OCI-LY1 (cell line): ENCODE measurements around the gene PLXNA2.

Experiments
- H2AFZ ChIP-seq: fragments of 200-600 bp; sonication (generic), shearing (Covaris generic); 2 replicates; pipeline ENCODE4 v1.6.0; 2014; ENCODE audit warnings: antibody characterized with exemption, mild to moderate bottlenecking, low read length
- H3F3A ChIP-seq: fragments of 200-600 bp; sonication (generic), shearing (Covaris generic); 2 replicates; pipeline ENCODE4 v1.6.0; 2014; ENCODE audit warnings: mild to moderate bottlenecking, antibody characterized with exemption, low read length, moderate library complexity; ENCODE audit not compliant: insufficient read depth
- H3K27ac ChIP-seq: fragments of 200-600 bp; sonication (generic); 2 replicates; pipeline ENCODE4 v1.5.1; 2014; ENCODE audit warnings: low read length, mixed run types, mild to moderate bottlenecking, low read depth; ENCODE audit not compliant: poor library complexity, severe bottlenecking
- H3K27me3 ChIP-seq: fragments of 200-600 bp; sonication (generic); 2 replicates; pipeline ENCODE4 v1.6.0; 2014; ENCODE audit warnings: antibody characterized with exemption, mild to moderate bottlenecking, low read length, moderate library complexity; ENCODE audit not compliant: insufficient read depth
- H3K36me3 ChIP-seq: fragments of 200-600 bp; sonication (generic); 2 replicates; pipeline ENCODE4 v1.6.1; 2014; ENCODE audit warnings: mild to moderate bottlenecking, antibody characterized with exemption, low read length, moderate library complexity, mixed read lengths; ENCODE audit not compliant: insufficient read depth
- H3K4me1 ChIP-seq: fragments of 200-600 bp; sonication (generic); 2 replicates; pipeline ENCODE4 v1.5.1; 2014; ENCODE audit warnings: mild to moderate bottlenecking, low read length, moderate library complexity; ENCODE audit not compliant: insufficient read depth, severe bottlenecking
- H3K4me2 ChIP-seq: fragments of 200-600 bp; sonication (generic), shearing (Covaris generic); 2 replicates; pipeline ENCODE4 v1.6.1; 2014; ENCODE audit warnings: low read length
- H3K4me3 ChIP-seq: fragments of 200-600 bp; sonication (generic); 2 replicates; pipeline ENCODE4 v1.5.1; 2014; ENCODE audit warnings: low read length, low read depth, mild to moderate bottlenecking, mixed read lengths; ENCODE audit not compliant: poor library complexity, severe bottlenecking
- H3K79me2 ChIP-seq: fragments of 200-600 bp; shearing (Covaris generic); 2 replicates; pipeline ENCODE4 v1.6.1; 2016; ENCODE audit warnings: mixed run types, low read length, mixed read lengths; ENCODE audit not compliant: insufficient read depth
- H3K9ac ChIP-seq: fragments of 200-600 bp; sonication (generic), shearing (Covaris generic); 2 replicates; pipeline ENCODE4 v1.6.1; 2014; ENCODE audit warnings: mild to moderate bottlenecking, low read length, mixed read lengths
- H3K9me2 ChIP-seq: fragments of 200-600 bp; sonication (generic), shearing (Covaris generic); 2 replicates; pipeline ENCODE4 v1.6.1; 2014; ENCODE audit warnings: low read depth, mild to moderate bottlenecking, low read length, mixed read lengths
- H3K9me3 ChIP-seq: fragments of 200-600 bp; shearing (Covaris generic); 2 replicates; pipeline ENCODE4 v1.6.1; 2014; ENCODE audit warnings: low read length, mixed read lengths
- H4K20me1 ChIP-seq: fragments of 200-600 bp; sonication (generic), shearing (Covaris generic); 2 replicates; pipeline ENCODE4 v1.6.0; 2016; ENCODE audit warnings: mild to moderate bottlenecking, low read length; ENCODE audit not compliant: insufficient read depth
- EZH2 ChIP-seq: fragments of 200-600 bp; sonication (generic), shearing (Covaris generic); IDR thresholded peaks from 2 replicates; pipeline ENCODE4 v1.8.0; 2017; ENCODE audit warnings: borderline replicate concordance, mixed run types, mild to moderate bottlenecking, antibody characterized with exemption, low read length, moderate library complexity, mixed read lengths
- TF ChIP-seq, protein P1 (sequence below): fragments of 200-600 bp; sonication (generic), shearing (Covaris generic); IDR thresholded peaks from 2 replicates; pipeline ENCODE4 v1.5.1; 2017; ENCODE audit warnings: mild to moderate bottlenecking, antibody characterized with exemption, low read length, moderate library complexity, mixed read lengths

The PLXNA2 gene

DNA sequence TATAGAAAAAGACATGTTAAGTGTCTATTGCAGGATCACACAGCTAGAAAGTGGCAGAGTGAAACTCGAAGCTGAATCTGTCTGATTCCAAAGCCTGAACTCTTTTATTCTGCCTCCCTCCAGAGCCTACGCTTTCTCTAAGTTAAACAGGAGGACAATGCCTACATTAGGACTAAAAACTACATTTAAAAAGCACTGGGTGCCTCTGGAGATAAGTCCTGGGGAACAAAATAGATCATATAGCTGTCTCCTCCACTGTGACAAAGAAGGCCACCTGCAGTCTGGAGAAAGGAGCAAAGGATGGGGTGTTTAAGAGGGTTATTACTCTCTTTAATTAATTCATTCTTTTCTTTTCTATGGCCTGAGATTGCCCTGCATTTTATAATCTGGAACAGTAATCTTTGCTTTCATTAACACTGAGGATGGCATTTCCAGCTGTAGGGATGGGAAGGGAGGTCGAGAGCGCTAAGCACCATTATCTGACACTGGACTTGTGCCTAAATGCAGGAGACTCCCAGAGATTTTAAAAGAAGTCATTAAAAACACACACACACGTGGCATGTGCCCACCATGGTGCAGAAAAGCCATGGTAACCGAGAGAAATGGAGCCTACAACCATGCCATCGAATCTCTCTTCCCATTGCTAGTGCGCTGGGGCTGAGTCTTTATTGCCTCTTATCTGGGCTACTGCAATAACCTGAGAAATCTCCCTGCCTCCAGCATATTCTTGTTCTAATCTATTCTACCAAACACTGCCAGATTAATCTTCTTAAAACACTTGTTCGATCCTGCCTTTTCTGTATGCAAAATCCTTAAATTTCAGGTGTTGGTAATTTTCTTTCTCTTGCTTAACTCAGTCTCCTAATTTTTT is 92.2 kb downstream of the PLXNA2 start:
- no peak overlapping the region for H3K4me2 ChIP-seq
- no peaks in the 10 kb centered on the region for H3K36me3 ChIP-seq
- no peak overlapping the region for H3K4me3 ChIP-seq
- no peaks in the 10 kb centered on the region for H3F3A ChIP-seq
- no peaks in the 10 kb centered on the region for H4K20me1 ChIP-seq
- H3K79me2 ChIP-seq = no peaks in the 10 kb centered on the region
- TF ChIP-seq, protein P1, sequence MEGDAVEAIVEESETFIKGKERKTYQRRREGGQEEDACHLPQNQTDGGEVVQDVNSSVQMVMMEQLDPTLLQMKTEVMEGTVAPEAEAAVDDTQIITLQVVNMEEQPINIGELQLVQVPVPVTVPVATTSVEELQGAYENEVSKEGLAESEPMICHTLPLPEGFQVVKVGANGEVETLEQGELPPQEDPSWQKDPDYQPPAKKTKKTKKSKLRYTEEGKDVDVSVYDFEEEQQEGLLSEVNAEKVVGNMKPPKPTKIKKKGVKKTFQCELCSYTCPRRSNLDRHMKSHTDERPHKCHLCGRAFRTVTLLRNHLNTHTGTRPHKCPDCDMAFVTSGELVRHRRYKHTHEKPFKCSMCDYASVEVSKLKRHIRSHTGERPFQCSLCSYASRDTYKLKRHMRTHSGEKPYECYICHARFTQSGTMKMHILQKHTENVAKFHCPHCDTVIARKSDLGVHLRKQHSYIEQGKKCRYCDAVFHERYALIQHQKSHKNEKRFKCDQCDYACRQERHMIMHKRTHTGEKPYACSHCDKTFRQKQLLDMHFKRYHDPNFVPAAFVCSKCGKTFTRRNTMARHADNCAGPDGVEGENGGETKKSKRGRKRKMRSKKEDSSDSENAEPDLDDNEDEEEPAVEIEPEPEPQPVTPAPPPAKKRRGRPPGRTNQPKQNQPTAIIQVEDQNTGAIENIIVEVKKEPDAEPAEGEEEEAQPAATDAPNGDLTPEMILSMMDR = no peak
- no peak for TF ChIP-seq EZH2
- no peak overlapping the region for H2AFZ ChIP-seq
- no peak overlapping the region for H3K9ac ChIP-seq
- H3K4me1 ChIP-seq = no peaks in the 10 kb centered on the region
- H3K27me3 ChIP-seq = no peaks in the 10 kb centered on the region
- no peak overlapping the region for H3K27ac ChIP-seq
- H3K9me2 ChIP-seq = no peaks in the 10 kb centered on the region
- no peaks in the 10 kb centered on the region for H3K9me3 ChIP-seq

DNA sequence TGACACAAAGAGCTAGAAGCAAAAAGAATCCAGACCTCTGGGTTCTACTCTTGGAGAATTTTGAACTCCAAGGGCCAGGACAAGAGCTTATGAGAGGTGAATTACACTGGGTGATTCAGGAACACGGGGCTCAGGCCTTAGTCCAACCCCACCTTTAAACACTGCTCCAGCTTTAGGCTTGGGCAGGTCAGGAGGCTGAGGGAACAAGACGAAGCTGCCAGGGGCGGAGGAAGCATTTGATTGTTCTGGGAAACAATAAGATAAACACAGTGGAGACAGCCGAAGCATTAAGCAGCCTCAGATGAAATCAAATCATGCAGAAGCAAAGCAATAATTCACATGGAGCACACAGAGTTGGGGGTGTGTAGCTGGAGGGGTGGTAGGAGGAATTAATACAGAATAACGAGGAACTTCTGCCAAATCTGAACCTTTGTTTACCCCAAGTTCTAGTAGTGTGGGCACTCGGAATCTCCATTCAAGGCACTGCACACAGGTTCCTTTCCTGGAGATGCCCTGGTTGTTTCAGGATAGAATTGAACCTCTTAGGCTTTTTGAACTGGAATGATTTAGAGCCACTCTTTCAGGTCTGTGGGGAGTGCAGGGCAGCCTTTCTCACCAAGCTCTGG is 93.2 kb downstream of the PLXNA2 start:
- H3K9ac ChIP-seq = no peak overlapping the region
- no peaks in the 10 kb centered on the region for H3K36me3 ChIP-seq
- no peak overlapping the region for H3K4me3 ChIP-seq
- H3K4me1 ChIP-seq = no peaks in the 10 kb centered on the region
- H4K20me1 ChIP-seq = no peaks in the 10 kb centered on the region
- no peaks in the 10 kb centered on the region for H3K9me3 ChIP-seq
- no peak overlapping the region for H3K4me2 ChIP-seq
- TF ChIP-seq, protein P1 = no peak
- H3F3A ChIP-seq = no peaks in the 10 kb centered on the region
- H3K27me3 ChIP-seq = no peaks in the 10 kb centered on the region
- H3K27ac ChIP-seq = no peak overlapping the region
- H3K79me2 ChIP-seq = no peaks in the 10 kb centered on the region
- H3K9me2 ChIP-seq = no peaks in the 10 kb centered on the region
- H2AFZ ChIP-seq = no peak overlapping the region

DNA sequence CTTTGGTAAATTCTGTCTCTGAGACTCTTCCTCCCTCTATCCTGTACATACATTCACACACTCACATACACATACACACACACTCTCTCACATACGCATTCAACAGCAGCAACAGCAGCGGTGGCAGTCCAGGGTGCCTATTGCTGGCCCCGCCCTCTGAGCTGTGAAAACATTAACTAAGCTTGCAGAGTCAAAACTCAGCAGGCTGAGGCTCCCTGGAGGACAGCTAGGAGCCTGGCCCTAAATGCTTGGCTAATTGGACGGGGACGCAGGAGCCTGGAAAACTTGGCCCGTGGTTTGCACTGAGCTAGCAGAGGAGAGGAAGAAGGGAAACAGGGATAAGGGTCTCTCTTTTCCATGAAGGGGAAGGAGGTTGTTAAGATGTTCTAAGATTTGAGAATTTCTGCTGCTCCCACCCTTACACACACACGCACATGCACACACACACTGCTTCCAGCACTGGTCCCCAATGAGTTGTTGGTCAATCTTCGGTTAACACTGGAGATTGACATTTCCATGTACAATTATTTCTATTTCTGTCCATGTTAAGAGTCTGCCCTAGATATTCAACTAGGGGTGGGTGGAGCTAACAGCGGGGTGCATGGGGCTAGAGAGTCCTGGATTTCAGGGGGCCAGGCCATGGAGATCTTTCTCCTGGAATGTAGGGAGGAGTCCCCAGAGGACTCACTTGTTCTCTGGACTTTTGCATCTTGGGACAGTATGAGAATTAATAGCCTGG is 94.2 kb downstream of the PLXNA2 start:
- no peaks in the 10 kb centered on the region for H3K4me1 ChIP-seq
- H3K36me3 ChIP-seq = no peaks in the 10 kb centered on the region
- H3K9ac ChIP-seq = no peak overlapping the region
- H3K27me3 ChIP-seq = no peaks in the 10 kb centered on the region
- H4K20me1 ChIP-seq = no peaks in the 10 kb centered on the region
- no peaks in the 10 kb centered on the region for H3K79me2 ChIP-seq
- H3K9me3 ChIP-seq = no peaks in the 10 kb centered on the region
- H2AFZ ChIP-seq = no peak overlapping the region
- no peak overlapping the region for H3K4me3 ChIP-seq
- no peak overlapping the region for H3K27ac ChIP-seq
- no peaks in the 10 kb centered on the region for H3F3A ChIP-seq
- H3K4me2 ChIP-seq = no peak overlapping the region
- no peaks in the 10 kb centered on the region for H3K9me2 ChIP-seq
- no peak for TF ChIP-seq EZH2
- TF ChIP-seq, protein P1 = no peak
